Spleen (tissue), 7 donors: ENCODE data around the gene ARRDC1.

Experiments used
- POLR2AphosphoS5 ChIP-seq, 3 donors: sonication (generic); formaldehyde crosslinking; IDR thresholded peaks; one replicate each; pipeline ENCODE4 v1.5.1; 2017; ENCODE audit warnings: antibody characterized with exemption in 3 of 3
- TF ChIP-seq, protein P1 (sequence below), 11 experiments: fragments of 200-600 bp in 7 of 11; fragments of 450-650 bp in 4 of 11; sonication (generic) in 4 of 11; IDR thresholded peaks in 8 of 11; conservative IDR thresholded peaks in 3 of 11; 1 replicate in 7 of 11; 2 replicates in 4 of 11; pipeline versions ENCODE4 v1.4.0 to v1.8.0; 2016 to 2021; ENCODE audit warnings: antibody characterized with exemption in 11 of 11, inconsistent platforms in 4 of 11, mild to moderate bottlenecking in 1 of 11
- donor health status: DM: no; HTN: no; CAD: no; lungs with moderate emphysema.
- donor health status: DM: no; HTN: no; CAD: no.
- donor health status: DM: no; HTN: no; CAD: no.

DNA sequence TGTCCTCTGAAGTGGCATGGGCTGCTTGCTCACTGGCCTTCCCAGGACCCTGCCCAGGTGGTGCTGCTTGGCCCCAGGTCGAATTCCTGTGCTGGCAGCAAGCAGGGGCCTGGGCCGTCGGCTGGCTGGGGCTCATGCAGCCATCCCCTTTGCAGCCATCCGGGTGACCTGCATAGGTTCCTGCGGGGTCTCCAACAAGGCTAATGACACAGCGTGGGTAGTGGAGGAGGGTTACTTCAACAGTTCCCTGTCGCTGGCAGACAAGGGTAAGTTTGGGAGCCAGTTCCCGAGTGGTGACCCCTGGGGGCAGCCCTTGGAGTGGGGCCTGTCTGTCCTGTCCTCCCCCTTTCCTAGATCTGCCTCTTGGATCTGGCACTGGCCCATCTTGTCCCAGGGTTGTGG lies 7.3 kb downstream of the ARRDC1 start:
- TF ChIP-seq, protein P1, sequence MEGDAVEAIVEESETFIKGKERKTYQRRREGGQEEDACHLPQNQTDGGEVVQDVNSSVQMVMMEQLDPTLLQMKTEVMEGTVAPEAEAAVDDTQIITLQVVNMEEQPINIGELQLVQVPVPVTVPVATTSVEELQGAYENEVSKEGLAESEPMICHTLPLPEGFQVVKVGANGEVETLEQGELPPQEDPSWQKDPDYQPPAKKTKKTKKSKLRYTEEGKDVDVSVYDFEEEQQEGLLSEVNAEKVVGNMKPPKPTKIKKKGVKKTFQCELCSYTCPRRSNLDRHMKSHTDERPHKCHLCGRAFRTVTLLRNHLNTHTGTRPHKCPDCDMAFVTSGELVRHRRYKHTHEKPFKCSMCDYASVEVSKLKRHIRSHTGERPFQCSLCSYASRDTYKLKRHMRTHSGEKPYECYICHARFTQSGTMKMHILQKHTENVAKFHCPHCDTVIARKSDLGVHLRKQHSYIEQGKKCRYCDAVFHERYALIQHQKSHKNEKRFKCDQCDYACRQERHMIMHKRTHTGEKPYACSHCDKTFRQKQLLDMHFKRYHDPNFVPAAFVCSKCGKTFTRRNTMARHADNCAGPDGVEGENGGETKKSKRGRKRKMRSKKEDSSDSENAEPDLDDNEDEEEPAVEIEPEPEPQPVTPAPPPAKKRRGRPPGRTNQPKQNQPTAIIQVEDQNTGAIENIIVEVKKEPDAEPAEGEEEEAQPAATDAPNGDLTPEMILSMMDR (IDR thresholded peaks at IDR 0.05 in 8 of 11, conservative IDR thresholded peaks at IDR 0.05 in 3 of 11), result no peak
- TF ChIP-seq POLR2AphosphoS5 (IDR thresholded peaks at IDR 0.05), result peak in 1 of 3 donors; percentile 24
